Activated T-helper 1 cell treated with Interleukin-2 at 50 U/mL for 16 hours (primary cell): ENCODE measurements around the gene STAU1.
A peak's percentile ranks its signal among the peaks of the same experiment; 100 is the strongest.
"Not testable (repeated sequence)": the region's sequence is repeated elsewhere in the genome, so short reads cannot be mapped to it uniquely, and the experiment has no call there.

ENCODE experiments used
- DNase-seq: peaks from one replicate; pipeline ENCODE4 v3.0.0-alpha.2; 2020; ENCODE audit warnings: low read depth

STAU1 gene

DNA sequence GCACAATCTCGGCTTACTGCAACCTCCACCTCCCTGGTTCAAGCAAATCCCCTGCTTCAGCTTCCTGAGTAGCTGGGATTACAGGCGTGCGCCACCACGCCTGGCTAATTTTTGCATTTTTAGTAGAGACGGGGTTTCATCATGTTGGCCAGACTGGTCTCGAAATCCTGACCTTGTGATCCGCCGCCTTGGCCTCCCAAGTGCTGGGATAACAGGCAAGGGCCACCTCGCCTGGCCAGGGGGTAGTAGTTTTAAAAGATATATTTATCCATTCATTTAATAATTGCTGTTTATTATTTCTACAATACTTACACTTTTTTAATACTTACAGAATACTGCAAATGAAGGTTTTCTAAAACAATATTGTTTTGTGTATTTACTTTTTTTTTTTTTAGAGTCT is 15.6 kb upstream of the STAU1 start:
- DNase-seq = no peak

DNA sequence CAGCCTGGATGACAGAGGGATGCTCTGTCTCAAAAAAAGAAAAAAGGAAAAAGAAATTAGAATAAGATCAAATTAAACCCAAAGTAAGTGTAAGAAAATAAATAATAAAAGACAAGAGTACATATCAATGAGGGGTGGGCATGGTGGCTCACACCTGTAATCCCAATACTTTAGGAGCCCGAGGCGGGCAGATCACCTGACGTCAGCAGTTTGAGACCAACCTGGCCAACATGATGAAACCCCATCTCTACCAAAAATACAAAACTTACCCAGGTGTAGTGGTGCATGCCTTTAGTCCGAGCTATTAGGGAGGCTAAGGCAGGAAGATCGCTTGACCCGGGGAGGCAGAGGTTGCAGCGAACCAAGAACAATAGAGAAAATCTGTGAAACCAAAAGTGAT is 14.9 kb upstream of the STAU1 start:
- no peak for DNase-seq

DNA sequence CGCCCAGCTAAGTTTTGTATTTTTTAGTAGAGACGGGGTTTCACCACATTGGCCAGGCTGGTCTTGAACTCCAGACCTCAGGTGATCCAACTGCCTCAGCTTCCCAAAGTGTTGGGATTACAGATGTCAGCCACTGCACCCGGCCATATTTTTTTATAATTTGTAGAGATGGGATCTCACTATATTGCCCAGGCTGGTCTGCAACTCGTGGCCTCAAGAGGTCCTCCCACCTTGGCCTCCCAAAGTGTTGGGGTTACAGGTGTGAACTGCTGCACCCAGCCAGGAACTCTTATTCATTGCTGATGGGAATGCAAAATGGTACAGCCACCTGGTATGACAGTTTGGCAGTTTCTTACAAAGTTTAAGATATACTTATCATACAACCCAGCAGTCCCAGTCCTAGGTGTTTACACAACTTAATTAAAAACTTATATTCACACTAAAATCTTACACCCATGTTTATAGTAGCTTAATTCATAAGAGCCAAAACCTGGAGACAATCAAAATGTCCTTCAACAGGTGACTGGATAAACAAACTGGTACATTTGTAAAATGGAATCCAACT is 11.7 kb upstream of the STAU1 start:
- no peak for DNase-seq

DNA sequence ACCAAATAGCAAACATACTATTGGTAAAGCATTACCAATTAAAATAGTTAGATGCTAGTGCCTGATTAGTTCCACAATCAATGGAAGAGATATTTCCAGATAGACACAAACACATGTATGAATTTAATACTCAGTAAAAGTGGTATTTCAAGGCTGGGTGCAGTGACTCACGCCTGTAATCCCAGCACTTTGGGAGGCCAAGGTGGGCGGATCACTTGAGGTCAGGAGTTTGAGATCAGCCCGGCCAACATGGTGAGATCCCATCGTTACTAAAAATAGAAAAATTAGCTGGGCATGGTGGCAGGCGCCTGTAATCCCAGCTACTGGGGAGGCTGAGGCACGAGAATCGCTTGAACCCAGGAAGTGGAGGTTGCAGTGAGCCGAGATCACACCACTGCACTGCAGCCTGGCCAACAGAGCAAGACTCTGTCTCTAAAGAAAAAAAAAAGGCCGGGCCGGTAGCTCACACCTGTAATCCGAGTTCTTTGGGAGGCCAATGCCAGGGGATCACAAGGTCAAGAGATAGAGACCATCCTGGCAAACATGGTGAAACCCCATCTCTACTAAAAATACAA is 4.9 kb upstream of the STAU1 start:
- DNase-seq = not testable (repeated sequence)

DNA sequence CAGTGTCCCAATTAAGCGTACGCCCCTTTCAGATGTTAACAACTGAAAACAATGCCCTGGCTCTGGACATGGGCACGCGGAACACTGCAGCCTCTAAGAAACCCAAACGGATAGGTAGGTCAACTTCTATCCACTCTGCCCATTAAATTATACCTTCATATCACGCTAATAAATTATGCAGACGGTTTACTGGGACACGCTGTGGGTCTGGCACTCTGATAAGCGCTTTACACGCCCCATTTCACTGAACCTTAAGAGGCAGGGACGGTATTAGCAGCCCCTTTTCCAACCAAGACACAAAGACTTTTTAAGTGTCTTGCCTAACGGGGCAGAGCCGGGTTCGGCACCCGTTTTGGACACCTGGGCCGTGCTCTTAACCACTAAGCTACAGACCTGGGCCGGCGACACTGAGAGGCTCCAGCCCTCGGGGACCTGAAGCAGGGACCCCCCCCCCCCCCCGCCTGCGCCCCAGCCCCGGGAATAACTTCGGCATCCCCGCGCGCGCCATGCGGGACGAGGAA is 744 bp downstream of the STAU1 start:
- no peak for DNase-seq

DNA sequence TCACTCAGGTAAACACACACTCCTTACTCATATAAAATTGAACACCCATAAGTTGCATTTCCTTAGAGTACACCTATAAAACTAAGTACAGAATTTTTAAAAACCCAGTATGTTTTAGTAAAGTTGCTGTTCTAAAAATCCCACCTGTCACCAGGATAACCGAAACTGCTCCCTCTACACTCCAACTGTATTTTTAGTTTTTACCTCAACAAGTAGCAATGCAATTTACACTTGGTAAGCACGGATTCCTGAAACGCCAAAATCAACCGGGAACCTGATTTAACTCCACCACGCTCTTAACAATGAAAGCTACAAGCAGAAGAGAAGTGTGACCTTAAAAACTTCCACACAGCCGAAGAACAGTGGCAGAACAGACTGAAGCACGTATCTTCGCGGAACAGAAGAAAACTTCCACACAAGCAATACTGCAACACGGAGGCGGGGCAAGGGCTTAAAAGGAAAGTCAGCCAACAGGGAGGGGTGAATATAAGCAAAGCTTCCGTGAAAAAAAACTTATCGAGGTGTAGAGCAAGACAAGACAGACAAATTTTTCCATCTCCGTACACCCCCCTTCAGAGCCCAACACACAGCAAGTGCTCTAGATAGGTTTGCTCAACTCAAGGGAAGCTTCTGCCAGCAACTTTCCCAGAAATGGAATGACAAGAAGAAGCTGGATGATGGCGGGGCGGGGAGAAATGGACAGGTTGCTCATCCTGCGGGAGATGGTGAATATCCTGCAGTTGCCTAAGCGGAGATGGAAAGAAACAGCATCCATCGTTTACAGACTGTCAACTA is 1.4 kb downstream of the STAU1 start:
- DNase-seq = peak; percentile 39

DNA sequence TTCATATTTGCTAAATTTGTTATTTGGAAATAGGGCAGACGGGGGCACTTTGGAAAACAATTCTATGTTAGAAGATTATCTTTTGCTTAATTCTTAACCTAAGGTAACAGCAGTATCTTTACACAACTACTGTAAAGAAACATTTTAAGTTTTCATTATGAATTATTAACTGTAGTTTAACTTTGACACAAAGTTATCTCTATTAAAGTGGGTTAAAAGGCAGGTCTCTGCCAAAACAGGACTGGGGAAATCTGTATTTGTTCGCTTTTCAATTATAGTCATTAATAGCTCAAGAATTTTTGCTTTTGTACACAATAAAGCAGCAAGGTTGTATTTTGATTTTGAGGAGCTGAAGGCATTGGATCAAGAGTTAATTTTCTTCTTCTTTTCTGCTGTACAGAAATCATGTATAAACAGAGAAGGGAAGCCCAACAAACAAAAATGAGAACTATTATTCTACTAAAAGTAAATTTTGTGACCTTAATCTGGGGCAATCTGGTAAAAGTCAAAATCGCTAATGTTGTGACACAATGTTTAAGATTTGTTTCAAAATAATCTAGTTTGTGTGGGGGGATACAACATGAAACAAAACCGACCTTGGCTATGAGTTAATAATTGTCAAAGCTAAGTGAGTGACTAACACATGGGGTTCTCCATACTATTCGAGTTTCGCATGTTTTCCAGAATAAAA is 2.9 kb downstream of the STAU1 start:
- no peak for DNase-seq

DNA sequence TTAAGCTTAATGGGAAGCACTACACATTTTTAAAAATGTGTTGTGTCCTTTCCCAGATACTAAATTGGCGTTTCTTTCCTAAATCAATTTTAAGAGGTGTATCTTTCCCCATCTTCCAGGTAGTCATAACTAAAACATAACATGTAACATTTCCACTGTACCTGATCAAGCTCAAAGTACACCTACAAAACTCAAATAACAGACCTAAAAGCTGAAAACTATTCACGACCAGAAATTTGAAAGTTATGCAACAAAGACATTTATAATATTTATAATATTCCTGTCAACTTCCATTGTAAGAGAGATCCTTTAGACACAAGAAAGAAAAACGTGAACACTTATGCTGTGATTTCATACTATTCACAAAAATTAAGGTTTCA is 3.5 kb downstream of the STAU1 start:
- no peak for DNase-seq

DNA sequence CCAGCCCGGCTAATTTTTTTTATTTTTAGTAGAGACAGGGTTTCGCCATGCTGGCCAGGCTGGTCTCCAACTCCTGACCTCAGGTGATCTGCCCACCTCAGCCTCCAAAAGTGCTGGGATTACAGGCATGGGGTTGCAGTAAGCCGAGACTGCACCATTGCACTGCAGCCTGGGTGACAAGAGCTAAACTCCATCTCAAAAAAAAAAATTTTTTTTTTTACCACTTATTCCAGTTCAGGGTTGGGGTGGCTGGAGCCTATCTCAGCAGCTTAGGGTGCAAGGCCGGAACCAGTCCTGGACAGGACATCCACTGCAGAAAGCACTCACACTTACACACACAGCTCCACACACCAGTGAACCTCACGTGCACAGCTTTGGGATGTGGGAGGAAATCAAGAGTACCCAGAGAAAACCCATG is 4.0 kb downstream of the STAU1 start:
- DNase-seq = not testable (repeated sequence)

DNA sequence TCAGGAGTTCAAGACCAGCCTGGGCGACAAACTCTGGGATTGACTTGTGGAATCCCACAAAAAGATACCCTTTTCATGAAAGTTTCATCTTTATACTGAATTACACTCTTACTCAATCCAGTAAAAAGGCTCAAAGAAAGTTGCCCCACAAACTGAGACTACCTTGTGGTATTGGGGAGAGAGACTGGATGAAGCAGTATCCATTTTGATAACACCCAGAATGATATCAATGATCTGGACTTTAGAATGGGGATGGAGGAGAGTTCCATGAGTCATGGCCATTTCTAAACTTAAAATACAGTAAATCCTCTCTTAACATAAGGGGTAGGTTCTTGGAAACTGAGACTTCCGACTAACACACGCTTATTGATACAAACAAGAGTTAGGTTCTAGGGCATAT is 4.7 kb downstream of the STAU1 start:
- DNase-seq = no peak

DNA sequence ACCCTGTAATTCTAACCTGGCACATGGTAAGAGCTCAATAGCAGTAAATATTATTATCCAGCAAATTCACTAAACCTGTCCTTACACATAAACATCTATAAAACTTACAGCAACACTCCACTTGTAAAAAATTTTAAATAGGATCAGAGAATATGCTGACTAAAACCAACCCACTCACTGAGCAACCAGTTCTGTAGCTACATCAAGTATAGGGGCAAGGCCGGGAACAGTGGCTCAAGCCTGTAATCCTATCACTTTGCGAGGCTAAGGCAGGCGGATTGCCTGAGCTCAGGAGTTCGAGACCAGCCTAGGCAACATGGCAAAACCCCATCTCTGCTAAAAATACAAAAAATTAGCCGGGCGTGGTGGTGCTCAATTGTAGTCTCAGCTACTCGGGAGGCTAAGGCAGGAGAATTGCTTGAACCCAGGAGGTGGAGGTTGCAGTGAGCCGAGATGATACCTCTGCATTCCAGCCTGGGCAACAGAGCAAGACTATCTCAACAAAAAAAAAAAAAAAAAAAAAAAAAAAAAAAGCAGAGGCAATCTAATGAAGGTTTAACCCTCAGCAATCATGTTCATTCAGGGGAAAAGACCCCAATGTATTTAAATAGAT is 6.8 kb downstream of the STAU1 start:
- DNase-seq = no peak

DNA sequence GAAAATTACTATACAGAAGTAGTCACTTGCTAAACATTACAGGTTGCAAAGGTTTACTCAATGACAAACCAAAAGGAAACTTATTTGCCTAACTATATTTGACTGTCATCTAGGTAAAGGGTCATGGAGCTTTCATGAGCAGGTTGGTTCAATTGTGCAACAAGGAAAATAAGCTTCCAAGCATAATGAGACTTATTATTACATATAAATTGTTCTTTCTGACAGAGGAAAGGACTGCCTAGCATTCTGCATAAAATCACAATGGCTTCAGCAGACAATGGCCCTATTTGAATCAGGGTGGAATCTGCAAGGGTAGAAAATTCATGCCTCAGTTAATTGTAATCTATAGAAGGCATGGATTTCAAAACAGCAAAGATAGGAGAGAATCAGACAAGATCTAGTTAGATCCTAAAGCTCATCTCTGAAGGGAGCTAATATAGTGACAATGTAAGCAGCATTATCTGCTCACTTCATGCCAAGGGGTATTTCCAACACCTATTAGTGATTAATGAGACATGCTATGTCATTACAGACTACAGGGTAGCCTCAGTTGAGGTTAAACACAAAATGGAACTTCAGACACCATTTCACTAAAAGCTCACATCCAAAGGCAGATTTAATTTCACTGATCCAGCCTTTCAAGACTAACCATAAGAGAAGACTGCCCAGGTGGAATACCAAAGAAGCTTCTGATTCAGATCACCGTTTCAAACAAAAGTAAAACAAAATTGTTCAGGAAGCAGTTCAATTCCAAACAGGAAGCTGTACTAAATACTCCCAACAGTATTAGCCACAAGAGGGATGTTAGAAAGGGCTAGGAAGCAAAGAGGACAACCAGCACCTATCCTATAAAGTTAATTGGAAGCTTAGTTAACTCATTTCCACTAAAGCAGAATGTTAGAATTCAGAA is 8.5 kb downstream of the STAU1 start:
- DNase-seq = no peak

DNA sequence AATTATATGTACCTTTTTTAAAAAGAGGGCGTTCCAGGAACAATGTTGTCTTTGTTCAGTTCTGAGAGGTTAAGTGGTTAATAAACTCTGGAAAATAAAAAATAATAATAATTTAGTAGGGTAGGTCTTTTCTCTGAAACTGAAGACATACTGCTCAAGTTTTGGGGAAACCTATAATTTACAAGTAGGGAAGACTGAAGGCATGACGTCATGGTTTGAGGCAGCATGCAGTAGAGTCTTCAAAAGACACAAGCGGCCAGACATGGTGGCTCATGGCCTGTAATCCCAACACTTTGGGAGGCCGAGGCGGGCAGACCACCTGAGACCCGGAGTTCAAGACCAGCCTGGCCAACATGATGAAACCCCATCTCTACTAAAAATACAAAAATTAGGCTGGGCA is 14.0 kb downstream of the STAU1 start:
- DNase-seq = no peak

DNA sequence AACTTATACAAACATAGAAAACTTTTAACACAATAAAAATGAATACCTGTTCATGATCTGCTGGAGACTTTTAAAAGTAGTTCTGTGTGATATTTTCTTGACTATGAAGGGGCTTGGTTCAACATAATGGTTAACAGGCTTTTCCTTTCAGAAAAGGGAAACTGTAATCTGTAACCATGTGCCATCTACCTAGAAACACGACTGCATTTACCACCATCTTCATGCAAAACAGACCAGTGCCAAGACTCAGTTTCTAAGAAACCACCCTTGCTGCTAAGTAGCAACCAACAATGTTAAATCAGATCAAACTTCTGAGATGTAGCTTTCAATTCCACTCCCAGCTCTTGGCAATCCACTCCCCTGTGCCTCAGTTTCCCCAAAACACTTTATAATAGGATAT is 15.7 kb downstream of the STAU1 start:
- DNase-seq = no peak

DNA sequence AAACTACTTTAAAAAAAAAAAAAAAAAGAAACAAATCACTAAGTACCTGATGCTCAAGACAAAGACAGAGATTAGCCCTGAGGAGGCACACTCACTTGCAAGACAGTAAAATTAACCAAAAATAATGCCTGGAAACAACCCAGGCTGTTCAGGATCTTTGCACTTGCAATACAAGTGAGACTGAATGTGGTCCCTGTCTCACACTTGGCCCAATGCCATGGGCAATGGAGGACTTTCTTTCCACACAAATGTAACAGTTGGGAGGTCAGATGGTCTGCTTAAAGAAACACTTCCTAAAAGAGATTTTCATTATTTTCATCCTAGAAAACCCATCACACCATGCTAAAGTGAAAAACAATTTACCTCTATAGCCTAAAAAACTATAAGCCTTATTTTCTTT is 16.2 kb downstream of the STAU1 start:
- DNase-seq = no peak

DNA sequence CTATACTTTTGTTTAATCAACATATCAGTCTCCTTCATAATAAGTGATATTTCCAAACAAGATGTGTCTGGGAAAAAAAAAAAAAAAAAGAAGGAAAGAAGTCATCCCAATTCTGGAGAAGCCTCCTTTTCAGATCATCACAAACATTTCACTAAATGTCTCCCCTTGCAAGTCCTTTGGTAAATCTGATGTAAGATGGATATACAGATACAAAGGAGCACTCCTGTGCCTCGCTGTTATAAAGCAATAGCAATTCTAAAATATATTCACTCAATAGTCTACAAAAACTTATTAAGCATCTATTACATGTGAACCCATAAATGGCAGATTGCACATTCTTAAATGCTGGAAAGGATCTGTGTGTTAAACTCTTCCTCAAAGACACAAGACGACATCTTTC is 17.4 kb downstream of the STAU1 start:
- no peak for DNase-seq

DNA sequence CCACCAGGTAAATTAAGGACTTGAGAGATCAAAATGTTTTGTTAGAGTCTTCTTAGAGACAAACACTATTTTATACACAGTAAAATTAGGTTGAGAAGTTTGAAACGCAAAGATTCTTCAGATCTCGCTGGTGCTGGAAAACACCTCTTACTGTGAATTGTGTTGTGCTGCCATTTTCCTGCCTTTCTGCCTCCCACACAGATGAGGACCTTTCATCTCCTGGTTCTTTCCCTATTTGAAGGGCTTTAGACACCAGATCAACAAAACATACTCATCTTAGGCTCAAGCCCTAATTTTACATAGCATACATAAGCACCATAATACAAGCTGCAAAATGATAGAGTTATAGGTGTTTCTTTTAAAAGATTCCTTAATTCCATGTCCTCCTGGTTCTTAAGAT is 18.6 kb downstream of the STAU1 start:
- no peak for DNase-seq

DNA sequence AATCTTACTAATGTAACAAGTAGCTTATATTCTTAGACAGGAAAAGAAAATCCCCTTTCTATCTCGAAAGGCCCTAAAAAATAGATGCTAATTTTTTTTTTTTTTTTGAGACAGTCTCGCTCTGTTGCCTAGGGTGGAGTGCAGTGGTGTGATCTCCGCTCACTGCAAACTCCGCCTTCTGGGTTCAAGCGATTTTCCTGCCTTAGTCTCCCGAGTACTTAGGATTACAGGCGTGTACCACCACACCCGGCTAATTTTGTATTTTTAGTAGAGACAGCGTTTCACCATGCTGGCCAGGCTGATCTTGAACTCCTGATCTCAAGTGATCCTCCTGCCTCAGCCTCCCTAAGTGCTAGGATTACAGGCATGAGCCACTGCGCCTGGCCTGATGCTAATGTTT is 19.3 kb downstream of the STAU1 start:
- not testable (repeated sequence) for DNase-seq

DNA sequence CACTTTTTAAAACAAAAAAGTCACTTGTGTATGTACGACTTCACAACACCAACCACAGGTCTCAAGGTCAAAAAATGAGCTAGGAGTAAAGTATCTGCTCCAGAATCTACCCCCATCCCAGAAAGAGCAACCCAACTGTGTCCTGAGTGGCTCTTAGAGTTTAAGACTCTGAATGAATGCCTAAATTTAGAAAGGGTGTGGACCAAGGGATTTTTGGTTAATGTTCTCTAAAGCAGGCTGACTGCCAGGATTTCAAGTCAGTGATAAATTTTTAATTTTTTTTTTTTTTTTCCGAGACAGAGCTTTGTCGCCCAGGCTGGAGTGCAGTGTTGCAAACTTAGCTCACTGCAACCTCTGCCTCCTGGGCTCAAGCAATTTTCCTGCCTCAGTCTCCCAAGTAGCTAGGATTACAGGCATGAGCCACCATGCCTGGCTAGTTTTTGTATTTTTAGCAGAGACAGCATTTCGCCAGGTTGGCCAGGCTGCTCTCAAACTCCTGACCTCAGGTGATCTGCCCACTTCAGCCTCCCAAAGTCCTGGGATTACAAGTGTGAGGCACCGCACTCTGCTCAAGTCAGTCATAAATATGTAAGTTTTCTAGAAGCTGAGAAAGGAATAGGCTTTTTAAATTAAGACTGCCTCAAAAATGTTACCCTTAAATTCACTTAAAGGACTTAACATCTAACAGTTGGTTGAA is 20.2 kb downstream of the STAU1 start:
- DNase-seq = no peak

DNA sequence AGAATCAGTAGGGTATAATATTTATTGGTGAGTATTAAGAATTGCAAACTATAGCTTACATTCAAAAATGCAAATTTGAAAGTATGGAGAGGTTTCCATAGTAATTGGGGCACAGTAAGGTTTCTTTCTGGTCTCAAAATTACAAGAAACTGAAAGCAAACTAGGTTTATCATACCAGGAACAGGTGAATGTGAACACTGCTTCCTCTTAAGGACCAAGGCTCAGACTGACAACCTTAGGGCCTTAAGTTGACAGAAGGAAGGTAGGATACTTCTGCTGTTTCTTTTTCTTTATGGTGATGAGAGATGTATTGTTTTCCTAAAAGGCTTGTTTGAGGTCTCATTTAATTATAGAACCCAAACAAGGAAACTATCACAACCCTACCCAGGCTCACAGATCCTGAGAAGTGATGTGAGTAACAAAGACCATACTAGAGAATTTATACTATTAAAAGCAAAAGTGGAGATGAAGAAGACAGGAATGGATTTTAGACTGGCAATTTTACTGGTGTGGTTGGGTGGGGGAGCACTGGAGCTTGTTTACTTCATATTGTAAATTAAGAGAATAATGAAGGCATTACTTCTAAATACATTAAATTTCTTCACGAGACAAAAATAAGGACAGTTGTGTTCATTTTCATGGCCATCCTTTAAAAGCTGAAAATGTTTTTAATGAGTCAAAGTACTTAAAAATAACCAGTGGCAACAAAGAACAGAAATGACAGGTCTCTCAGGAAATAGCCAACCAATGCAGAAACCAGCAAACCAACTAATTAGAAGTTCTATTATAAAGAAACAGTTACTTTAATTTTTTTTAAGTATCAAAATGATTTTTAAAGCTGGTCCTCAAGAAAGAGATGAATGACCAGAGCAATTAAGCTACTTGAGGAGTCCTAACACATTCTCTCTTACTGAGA is 21.3 kb downstream of the STAU1 start:
- DNase-seq = no peak
